Stimulated activated CD4-positive, alpha-beta T cell treated with anti-CD3 and anti-CD28 coated beads, Interleukin-12 subunit alpha, Interleukin-12 subunit beta, amount 100 ng/mL, for 4 hours (primary cell): Measurements from ENCODE around the gene TBC1D1.
"Not testable (repeated sequence)": the region's sequence is repeated elsewhere in the genome, so short reads cannot be mapped to it uniquely, and the experiment has no call there.

Experiments
- DNase-seq: peaks from one replicate; pipeline ENCODE4 v3.0.0-alpha.2; 2020

TBC1D1 gene

GRCh38 chr4:38020386-38020785 lies 129.5 kb downstream of the TBC1D1 start:
- no peak for DNase-seq

GRCh38 chr4:38020961-38021360 lies 130.1 kb downstream of the TBC1D1 start:
- not testable (repeated sequence) for DNase-seq

GRCh38 chr4:38021751-38022150 lies 130.9 kb downstream of the TBC1D1 start:
- no peak for DNase-seq

GRCh38 chr4:38023347-38024205 lies 132.7 kb downstream of the TBC1D1 start:
- DNase-seq, result no peak

GRCh38 chr4:38024206-38024509 lies 133.3 kb downstream of the TBC1D1 start:
- DNase-seq, result no peak

- no peak for DNase-seq
Observed at GRCh38 chr4:38025665-38026064, 134.8 kb downstream of the TBC1D1 start.

- DNase-seq, result no peak
Observed at GRCh38 chr4:38026158-38026740, 135.4 kb downstream of the TBC1D1 start.

- DNase-seq, result no peak
Observed at GRCh38 chr4:38030023-38030422, 139.1 kb downstream of the TBC1D1 start.

- no peak for DNase-seq
Observed at GRCh38 chr4:38034986-38035882, 144.3 kb downstream of the TBC1D1 start.

GRCh38 chr4:38036548-38036947 lies 145.7 kb downstream of the TBC1D1 start:
- DNase-seq, result no peak

GRCh38 chr4:38037612-38038011 lies 146.7 kb downstream of the TBC1D1 start:
- DNase-seq, result no peak

- no peak for DNase-seq
Observed at GRCh38 chr4:38040619-38041018, 149.7 kb downstream of the TBC1D1 start.

- no peak for DNase-seq
Observed at GRCh38 chr4:38044060-38044459, 153.2 kb downstream of the TBC1D1 start.

GRCh38 chr4:38045289-38045988 lies 154.6 kb downstream of the TBC1D1 start:
- no peak for DNase-seq

- no peak for DNase-seq
Observed at GRCh38 chr4:38046727-38047489, 156.0 kb downstream of the TBC1D1 start.

GRCh38 chr4:38049545-38050170 lies 158.8 kb downstream of the TBC1D1 start:
- DNase-seq, result no peak

- no peak for DNase-seq
Observed at GRCh38 chr4:38050560-38051350, 159.9 kb downstream of the TBC1D1 start.

- no peak for DNase-seq
Observed at GRCh38 chr4:38055566-38055965, 164.7 kb downstream of the TBC1D1 start.

GRCh38 chr4:38056011-38056685 lies 165.3 kb downstream of the TBC1D1 start:
- DNase-seq, result no peak

- no peak for DNase-seq
Observed at GRCh38 chr4:38058151-38058550, 167.3 kb downstream of the TBC1D1 start.
